ENCODE measurements around the gene PET100. TPM values are rescaled to one million over a fixed set of nuclear protein-coding genes. Genes with fewer than 3 reads are reported as not detected.
A peak's percentile ranks its signal among the peaks of the same experiment; 100 is the strongest.

Gene PET100
- total RNA-seq, 1 experiment from 2014 or later: 101 TPM

DNA sequence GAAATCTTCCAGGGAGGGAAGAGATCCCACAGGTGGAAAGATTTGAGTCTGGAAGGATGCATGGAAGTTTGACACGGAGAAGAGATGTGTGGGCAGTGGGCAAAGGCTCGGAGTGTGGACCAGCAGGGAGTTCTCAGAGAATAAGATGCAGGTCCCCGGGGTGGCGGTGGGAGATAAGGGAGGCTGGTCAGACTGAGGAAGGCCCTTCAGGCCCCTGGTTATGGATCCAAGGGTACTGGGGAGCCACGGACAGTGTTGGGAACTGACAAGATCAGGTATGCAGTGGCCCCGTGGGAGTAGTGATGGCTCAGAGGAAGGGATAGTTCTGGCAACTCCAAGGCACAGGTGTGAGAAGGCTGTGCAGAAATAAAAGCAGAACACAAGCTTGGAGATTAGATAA lies 31.4 kb upstream of the PET100 start:
- Histone ChIP-seq H4K20me1 (ENCODE audit: low read length) (peaks cover 16% of the 10 kb centered on the region; the same call in 1 of the 2 replicates), H3K4me2 (ENCODE audit: low read length) (peak overlapping the region; percentile 91; the same call in 1 of the 2 replicates), H3K36me3 (ENCODE audit: low read depth, low read length) (no peaks in the 10 kb centered on the region), H3K79me2 (ENCODE audit: low read length) (peaks cover 27% of the 10 kb centered on the region), H3K9me2 (replicated peaks; ENCODE audit: low read length) (no peaks in the 10 kb centered on the region), H3K4me1 (ENCODE audit: insufficient read depth, low read length) (peaks cover 16% of the 10 kb centered on the region), H3K27ac (ENCODE audit: low read length) (no peak overlapping the region), H3F3A (ENCODE audit: low read length, unreplicated experiment) (no peaks in the 10 kb centered on the region), H3K4me3 (ENCODE audit: low read length) (no peak overlapping the region), H3K9ac (ENCODE audit: low read length) (no peak overlapping the region), H3K9me3 (ENCODE audit: low read length) (no peaks in the 10 kb centered on the region), H2AFZ (ENCODE audit: low read length) (no peak overlapping the region), H3K27me3 (ENCODE audit: low read length) (no peaks in the 10 kb centered on the region)
- ATAC-seq (no peak), DNase-seq (no peak)
- intact Hi-C loops (cut with micrococcal nuclease): no loop called here
- TF ChIP-seq CTCF (conservative IDR thresholded peaks at IDR 0.05; ENCODE audit: low read depth, low read length) (no peak), EZH2phosphoT487 (IDR thresholded peaks at IDR 0.05; ENCODE audit: borderline replicate concordance, low read length) (no peak), EZH2 (IDR thresholded peaks at IDR 0.05; ENCODE audit: low read length, unreplicated experiment) (no peak)
- BruUV-seq (replicated peaks): no TSS peak
- POLR2A ChIA-PET (ENCODE audit: unreplicated experiment): no interaction called here
- CTCF ChIA-PET: interaction anchor here (1.4 to 2.5 kb wide), 2 partner anchors 30 to 31 kb away, joined by 3 to 48 read pairs; partner anchors contain the start of genes PET100 and XAB2

DNA sequence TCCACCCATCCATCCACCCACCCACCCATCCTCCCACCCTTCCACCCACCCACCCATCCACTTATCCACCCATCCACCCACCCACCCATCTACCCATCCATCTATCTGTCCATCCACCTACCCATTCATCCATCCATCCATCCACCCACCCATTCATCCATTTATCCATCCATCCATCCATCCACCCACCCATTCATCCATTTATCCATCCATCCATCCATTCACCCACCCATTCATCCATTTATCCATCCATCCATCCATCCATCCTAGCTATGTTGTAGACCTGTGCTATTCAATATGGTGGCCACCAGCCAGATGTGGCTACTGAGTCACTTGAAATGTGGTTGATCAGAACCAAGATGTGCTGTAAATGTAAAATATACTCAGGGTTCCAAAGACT lies 28.9 kb upstream of the PET100 start:
- ChIA-PET CTCF (interaction anchor here (1.1 kb wide), 1 partner anchor 32 kb away, joined by 4 read pairs; no protein-coding TSS in a partner anchor), POLR2A (ENCODE audit: unreplicated experiment) (no interaction called here)
- Histone ChIP-seq H2AFZ (ENCODE audit: low read length) (no peak overlapping the region), H3F3A (ENCODE audit: low read length, unreplicated experiment) (no peaks in the 10 kb centered on the region), H3K36me3 (ENCODE audit: low read depth, low read length) (no peaks in the 10 kb centered on the region), H3K27me3 (ENCODE audit: low read length) (no peaks in the 10 kb centered on the region), H3K4me3 (ENCODE audit: low read length) (no peak overlapping the region), H3K4me1 (ENCODE audit: insufficient read depth, low read length) (peaks cover 16% of the 10 kb centered on the region), H3K9me2 (replicated peaks; ENCODE audit: low read length) (no peaks in the 10 kb centered on the region), H4K20me1 (ENCODE audit: low read length) (peaks cover 21% of the 10 kb centered on the region; the same call in 1 of the 2 replicates), H3K4me2 (ENCODE audit: low read length) (no peak overlapping the region), H3K27ac (ENCODE audit: low read length) (no peak overlapping the region), H3K79me2 (ENCODE audit: low read length) (peaks cover 27% of the 10 kb centered on the region), H3K9ac (ENCODE audit: low read length) (no peak overlapping the region), H3K9me3 (ENCODE audit: low read length) (no peaks in the 10 kb centered on the region)
- DNase-seq: no peak
- TF ChIP-seq EZH2 (IDR thresholded peaks at IDR 0.05; ENCODE audit: low read length, unreplicated experiment): no peak
- no peak for TF ChIP-seq EZH2phosphoT487 (IDR thresholded peaks at IDR 0.05; ENCODE audit: borderline replicate concordance, low read length)
- no TSS peak for BruUV-seq (replicated peaks)
- ATAC-seq: no peak
- intact Hi-C loops (cut with micrococcal nuclease): no loop called here

GRCh38 chr19:7602240-7602934 lies 27.2 kb upstream of the PET100 start:
- Histone ChIP-seq H3K9ac (ENCODE audit: low read length) (no peak overlapping the region), H2AFZ (ENCODE audit: low read length) (no peak overlapping the region), H3K27me3 (ENCODE audit: low read length) (no peaks in the 10 kb centered on the region), H3K79me2 (ENCODE audit: low read length) (peaks cover 15% of the 10 kb centered on the region), H3K9me2 (replicated peaks; ENCODE audit: low read length) (no peaks in the 10 kb centered on the region), H3K4me2 (ENCODE audit: low read length) (no peak overlapping the region), H3K9me3 (ENCODE audit: low read length) (no peaks in the 10 kb centered on the region), H3K4me1 (ENCODE audit: insufficient read depth, low read length) (peaks cover 7% of the 10 kb centered on the region), H3K27ac (ENCODE audit: low read length) (no peak overlapping the region), H3K36me3 (ENCODE audit: low read depth, low read length) (no peaks in the 10 kb centered on the region), H4K20me1 (ENCODE audit: low read length) (peaks cover 16% of the 10 kb centered on the region; the same call in 1 of the 2 replicates), H3K4me3 (ENCODE audit: low read length) (no peak overlapping the region), H3F3A (ENCODE audit: low read length, unreplicated experiment) (no peaks in the 10 kb centered on the region)
- no peak for DNase-seq
- CTCF ChIA-PET: no interaction called here
- BruUV-seq (replicated peaks): no TSS peak
- ATAC-seq: no peak
- TF ChIP-seq EZH2phosphoT487 (IDR thresholded peaks at IDR 0.05; ENCODE audit: borderline replicate concordance, low read length): no peak
- POLR2A ChIA-PET (ENCODE audit: unreplicated experiment): no interaction called here
- intact Hi-C loops (cut with micrococcal nuclease): no loop called here

Measured in PC-3 (cell line).